ENCODE data around the gene TRAPPC14.
A peak's percentile ranks its signal among the peaks of the same experiment; 100 is the strongest.
"Not testable (repeated sequence)": the region's sequence is repeated elsewhere in the genome, so short reads cannot be mapped to it uniquely, and the experiment has no call there.

TRAPPC14 gene

GRCh38 chr7:100132126-100132525, 26.4 kb downstream of the TRAPPC14 start:
- no peak overlapping the region for H3K4me3 ChIP-seq (ENCODE audit: low read depth, low read length)
- no peak for TF ChIP-seq CTCF (IDR thresholded peaks at IDR 0.05; ENCODE audit: low read depth, low read length)

- H3K4me3 ChIP-seq (ENCODE audit: low read depth, low read length), result no peak overlapping the region
Measured at GRCh38 chr7:100130608-100131453, 27.7 kb downstream of the TRAPPC14 start.

GRCh38 chr7:100130220-100130607, 28.3 kb downstream of the TRAPPC14 start:
- H3K4me3 ChIP-seq (ENCODE audit: low read depth, low read length), result not testable (repeated sequence)

More at GRCh38 chr7:100130608-100131453, 27.7 kb downstream of the TRAPPC14 start:
- TF ChIP-seq CTCF (IDR thresholded peaks at IDR 0.05; ENCODE audit: low read depth, low read length), result peak; percentile 61; the same call in 1 of the 2 replicates

- H3K4me3 ChIP-seq (ENCODE audit: low read depth, low read length), result no peak overlapping the region
- TF ChIP-seq CTCF (IDR thresholded peaks at IDR 0.05; ENCODE audit: low read depth, low read length), result no peak
Measured at GRCh38 chr7:100128637-100128963, 29.9 kb downstream of the TRAPPC14 start.

- H3K4me3 ChIP-seq (ENCODE audit: low read depth, low read length), result peak overlapping the region; percentile 83
- TF ChIP-seq CTCF (IDR thresholded peaks at IDR 0.05; ENCODE audit: low read depth, low read length), result no peak
Measured at GRCh38 chr7:100127866-100128636, 30.5 kb downstream of the TRAPPC14 start.

- H3K4me3 ChIP-seq (ENCODE audit: low read depth, low read length), result peak within 1 kb of the TSS; percentile 83
- no peak for TF ChIP-seq CTCF (IDR thresholded peaks at IDR 0.05; ENCODE audit: low read depth, low read length)
Measured at GRCh38 chr7:100126931-100127865, 31.3 kb downstream of the TRAPPC14 start, which contains the start of gene MBLAC1. TSS of gene MBLAC1 (plus strand) at chr7:100126967. CDS start at chr7:100127396, 429 bp downstream.

- H3K4me3 ChIP-seq (ENCODE audit: low read depth, low read length), result peak overlapping the region; percentile 83
- no peak for TF ChIP-seq CTCF (IDR thresholded peaks at IDR 0.05; ENCODE audit: low read depth, low read length)
Measured at GRCh38 chr7:100126239-100126930, 32.1 kb downstream of the TRAPPC14 start.

All from WI38 (cell line).